Natural killer cell (primary cell): ENCODE data around the gene PDK4. TPM values are rescaled to one million over a fixed set of nuclear protein-coding genes. Genes with fewer than 3 reads are reported as not detected.
"Not testable (repeated sequence)": the region's sequence is repeated elsewhere in the genome, so short reads cannot be mapped to it uniquely, and the experiment has no call there.

ENCODE experiments used
- ATAC-seq, 3 donors: fragments of 150-1000 bp in 2 of 3; fragments of 200-7000 bp in 1 of 3; cut with Tn5 transposase; 1 replicate in 1 of 3; 2 replicates in 2 of 3; pipeline ENCODE4 v1.10.0; 2021; ENCODE audit warnings: mild to moderate bottlenecking in 2 of 3, moderate library complexity in 2 of 3
- DNase-seq, 2 donors: peaks; one replicate each; pipeline versions ENCODE4 v3.0.0 to v3.0.0-alpha.2; 2013 to 2021; ENCODE audit warnings: mixed read lengths in 1 of 2
- H3K27ac ChIP-seq: one replicate; pipeline ENCODE4 v1.5.1; 2013; ENCODE audit warnings: mild to moderate bottlenecking, low read length
- H3K27me3 ChIP-seq: one replicate; pipeline ENCODE4 v1.6.1; 2013; ENCODE audit warnings: low read length; ENCODE audit not compliant: control insufficient read depth, insufficient read depth
- H3K36me3 ChIP-seq: one replicate; pipeline ENCODE4 v1.6.1; 2013; ENCODE audit warnings: low read length; ENCODE audit not compliant: control insufficient read depth, insufficient read depth
- H3K4me1 ChIP-seq: one replicate; pipeline ENCODE4 v1.6.1; 2013; ENCODE audit warnings: low read length; ENCODE audit not compliant: control insufficient read depth, insufficient read depth
- H3K4me3 ChIP-seq: one replicate; pipeline ENCODE4 v1.5.1; 2013; ENCODE audit warnings: low read length
- H3K9me3 ChIP-seq: one replicate; pipeline ENCODE4 v1.6.1; 2013; ENCODE audit warnings: low read length; ENCODE audit not compliant: control insufficient read depth, insufficient read depth
- H3K27ac Mint-ChIP-seq, 2 donors: one replicate each; pipeline ENCODE4 v1.8.0; 2022; ENCODE audit warnings: mild to moderate bottlenecking in 2 of 2, mixed read lengths in 2 of 2, moderate library complexity in 1 of 2
- H3K27me3 Mint-ChIP-seq, 2 donors: one replicate each; pipeline ENCODE4 v1.8.0; 2022; ENCODE audit warnings: low read depth in 2 of 2, mixed read lengths in 2 of 2
- H3K36me3 Mint-ChIP-seq: one replicate; pipeline ENCODE4 v1.8.0; 2022; ENCODE audit warnings: mixed read lengths
- H3K4me1 Mint-ChIP-seq, 2 donors: one replicate each; pipeline ENCODE4 v1.8.0; 2022; ENCODE audit warnings: mixed read lengths in 2 of 2
- H3K4me3 Mint-ChIP-seq: one replicate; pipeline ENCODE4 v1.8.0; 2022; ENCODE audit warnings: mild to moderate bottlenecking, moderate library complexity, mixed read lengths
- H3K9me3 Mint-ChIP-seq, 2 donors: one replicate each; pipeline ENCODE4 v1.8.0; 2022; ENCODE audit warnings: mixed read lengths in 2 of 2
- WGBS: methylation state at CpG from one replicate; pipeline ENCODE4 v1.1.7; 2013; ENCODE audit warnings: missing lambda C conversion rate; ENCODE audit not compliant: insufficient coverage; 5-methylcytosine and 5-hydroxymethylcytosine counted together
- intact Hi-C: fragments of 100-400 bp; cut with micrococcal nuclease; formaldehyde crosslinking; loops from one replicate; pipeline ENCODE4 v1.14.2; 2022
- total RNA-seq, 4 donors: library from RNA; stranded (reverse); fragments of 120-200 nt in 1 of 4; gene quantifications; one replicate each; pipeline versions ENCODE4 v1.2.3 to v1.2.4, GENCODE V29; 2013 to 2022
- TF ChIP-seq, protein P1 (sequence below): fragments of 200-600 bp; IDR thresholded peaks from one replicate; pipeline ENCODE4 v1.8.0; 2022; ENCODE audit warnings: antibody characterized with exemption

Gene PDK4
- total RNA-seq, 3 donors from 2014 or later (not counting 1 experiment from before 2014, with no cell fraction given) = 0.78 to 3.8 (median 2.3) TPM

DNA sequence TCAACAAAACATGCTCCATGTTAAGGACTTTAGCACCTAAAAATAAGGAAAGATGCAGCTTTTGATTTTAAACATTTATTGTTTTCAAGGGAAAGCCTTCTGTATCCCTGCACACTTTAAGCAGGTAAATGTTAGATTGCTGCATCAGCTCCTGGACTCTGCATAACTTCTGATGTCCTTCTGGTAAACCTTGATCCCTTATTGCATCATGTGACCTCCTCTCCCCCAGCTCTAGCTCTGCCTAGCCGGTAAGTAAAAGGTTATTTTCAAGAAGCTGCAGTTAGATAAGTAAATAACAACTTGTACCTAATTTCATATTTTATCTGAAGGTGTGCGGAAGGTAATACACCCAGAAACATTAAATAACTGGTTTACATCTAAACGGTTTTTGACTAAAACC is 37.5 kb downstream of the PDK4 start:
- H3K4me1 ChIP-seq = no peaks in the 10 kb centered on the region
- WGBS = 80% methylated on average over 3 of the region's 3 CpGs
- H3K27ac ChIP-seq = no peak overlapping the region

DNA sequence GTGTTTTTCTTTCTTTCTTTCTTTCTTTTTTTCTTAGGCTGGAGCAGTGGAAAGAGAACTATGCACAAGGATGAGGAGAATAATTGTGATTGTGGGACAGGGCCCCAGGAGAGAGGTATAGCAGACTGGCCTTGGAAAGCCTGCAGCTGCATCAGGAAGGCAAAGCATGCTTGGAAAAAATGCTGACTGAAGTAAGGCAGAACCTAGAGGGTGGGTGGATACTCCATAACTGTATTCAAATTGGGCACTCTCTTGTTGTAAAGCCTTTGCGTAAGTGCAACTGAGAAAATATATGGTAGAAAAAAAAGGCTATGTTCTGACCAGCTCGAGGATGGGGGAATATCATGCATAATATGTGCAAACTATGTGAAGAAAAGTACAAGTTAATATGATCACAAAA is 39.5 kb downstream of the PDK4 start:
- intact Hi-C loops = no loop called here
- Mint-ChIP-seq H3K36me3 (no peaks in the 10 kb centered on the region), H3K9me3 (no peaks in the 10 kb centered on the region), H3K4me3 (no peak overlapping the region), H3K27ac (no peak overlapping the region), H3K4me1 (no peaks in the 10 kb centered on the region), H3K27me3 (peaks cover 5 to 16% of the 10 kb centered on the region in 2 donors)
- H3K27me3 ChIP-seq = no peaks in the 10 kb centered on the region
- H3K27ac ChIP-seq = no peak overlapping the region
- WGBS = 89% methylated on average over 2 of the region's 2 CpGs
- no peaks in the 10 kb centered on the region for H3K9me3 ChIP-seq
- DNase-seq (no peak), ATAC-seq (no peak)
- TF ChIP-seq, protein P1, sequence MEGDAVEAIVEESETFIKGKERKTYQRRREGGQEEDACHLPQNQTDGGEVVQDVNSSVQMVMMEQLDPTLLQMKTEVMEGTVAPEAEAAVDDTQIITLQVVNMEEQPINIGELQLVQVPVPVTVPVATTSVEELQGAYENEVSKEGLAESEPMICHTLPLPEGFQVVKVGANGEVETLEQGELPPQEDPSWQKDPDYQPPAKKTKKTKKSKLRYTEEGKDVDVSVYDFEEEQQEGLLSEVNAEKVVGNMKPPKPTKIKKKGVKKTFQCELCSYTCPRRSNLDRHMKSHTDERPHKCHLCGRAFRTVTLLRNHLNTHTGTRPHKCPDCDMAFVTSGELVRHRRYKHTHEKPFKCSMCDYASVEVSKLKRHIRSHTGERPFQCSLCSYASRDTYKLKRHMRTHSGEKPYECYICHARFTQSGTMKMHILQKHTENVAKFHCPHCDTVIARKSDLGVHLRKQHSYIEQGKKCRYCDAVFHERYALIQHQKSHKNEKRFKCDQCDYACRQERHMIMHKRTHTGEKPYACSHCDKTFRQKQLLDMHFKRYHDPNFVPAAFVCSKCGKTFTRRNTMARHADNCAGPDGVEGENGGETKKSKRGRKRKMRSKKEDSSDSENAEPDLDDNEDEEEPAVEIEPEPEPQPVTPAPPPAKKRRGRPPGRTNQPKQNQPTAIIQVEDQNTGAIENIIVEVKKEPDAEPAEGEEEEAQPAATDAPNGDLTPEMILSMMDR = no peak
- H3K36me3 ChIP-seq = no peaks in the 10 kb centered on the region
- no peaks in the 10 kb centered on the region for H3K4me1 ChIP-seq
- no peak overlapping the region for H3K4me3 ChIP-seq

More for the DNA sequence above, 37.5 kb downstream of the PDK4 start:
- Mint-ChIP-seq H3K27me3 (peaks cover 3 to 17% of the 10 kb centered on the region in 2 donors), H3K36me3 (no peaks in the 10 kb centered on the region), H3K4me3 (no peak overlapping the region), H3K27ac (no peak overlapping the region), H3K9me3 (no peaks in the 10 kb centered on the region), H3K4me1 (no peaks in the 10 kb centered on the region)
- Histone ChIP-seq H3K4me3 (no peak overlapping the region), H3K27me3 (no peaks in the 10 kb centered on the region), H3K9me3 (no peaks in the 10 kb centered on the region), H3K36me3 (no peaks in the 10 kb centered on the region)
- TF ChIP-seq, protein P1 = no peak
- DNase-seq = no peak
- intact Hi-C loops = no loop called here
- no peak for ATAC-seq

GRCh38 chr7:95553939-95554338 is 42.4 kb downstream of the PDK4 start:
- Mint-ChIP-seq H3K36me3 (no peaks in the 10 kb centered on the region), H3K27ac (no peak overlapping the region), H3K4me3 (no peak overlapping the region), H3K27me3 (peaks cover 3 to 10% of the 10 kb centered on the region in 2 donors), H3K9me3 (no peaks in the 10 kb centered on the region), H3K4me1 (no peaks in the 10 kb centered on the region)
- Histone ChIP-seq H3K27ac (no peak overlapping the region), H3K36me3 (no peaks in the 10 kb centered on the region), H3K4me3 (no peak overlapping the region), H3K27me3 (no peaks in the 10 kb centered on the region), H3K4me1 (no peaks in the 10 kb centered on the region), H3K9me3 (no peaks in the 10 kb centered on the region)
- DNase-seq = no peak
- TF ChIP-seq, protein P1 = no peak
- no peak for ATAC-seq
- intact Hi-C loops = no loop called here
- WGBS = 90% methylated on average over 2 of the region's 2 CpGs

- H3K9me3 Mint-ChIP-seq, DNase-seq, H3K9me3 ChIP-seq, H3K27ac ChIP-seq, H3K27ac Mint-ChIP-seq, H3K4me1 ChIP-seq, ATAC-seq, H3K36me3 ChIP-seq, H3K4me1 Mint-ChIP-seq, H3K4me3 ChIP-seq, intact Hi-C loops, H3K27me3 ChIP-seq, H3K27me3 Mint-ChIP-seq, H3K36me3 Mint-ChIP-seq: not testable (repeated sequence)
- H3K4me3 Mint-ChIP-seq = peak overlapping the region; percentile 42
- 92% methylated on average over 45 of the region's 45 CpGs for WGBS
These were observed 44.0 kb downstream of the PDK4 start for GRCh38 chr7:95552010-95552926.
